Peyer's patch (tissue), 4 donors: Measurements from ENCODE around the gene COLGALT1.

ENCODE experiments used
- CTCF ChIP-seq, 6 experiments: fragments of 450-650 bp in 4 of 6; fragments of 200-600 bp in 2 of 6; sonication (generic) in 1 of 6; IDR thresholded peaks; one replicate each; pipeline ENCODE4 v1.5.1; 2017 to 2019; ENCODE audit warnings: antibody characterized with exemption in 6 of 6, mild to moderate bottlenecking in 3 of 6, moderate library complexity in 1 of 6
- POLR2A ChIP-seq, 2 donors: fragments of 450-650 bp; IDR thresholded peaks; one replicate each; pipeline ENCODE4 v1.5.1; 2017; ENCODE audit warnings: antibody characterized with exemption in 2 of 2, mild to moderate bottlenecking in 2 of 2, moderate library complexity in 2 of 2

- TF ChIP-seq CTCF (IDR thresholded peaks at IDR 0.05) (no peak), POLR2A (IDR thresholded peaks at IDR 0.05) (no peak)
Observed at GRCh38 chr19:17581211-17581874, 25.9 kb downstream of the COLGALT1 start.
